HEK293 (cell line): ENCODE measurements around the gene BCAS2.

Source experiments
- CTCF ChIA-PET: fragments of 350-600 bp; formaldehyde crosslinking; extraction: SDS; loops from one replicate; lab custom pipeline; 2021; ENCODE audit warnings: antibody characterized with exemption; lab: Yijun Ruan, JAX
- POLR2A ChIA-PET: fragments of 300-600 bp; formaldehyde crosslinking; extraction: SDS; loops from one replicate; lab custom pipeline; 2020; ENCODE audit warnings: antibody characterized with exemption, inconsistent platforms; lab: Yijun Ruan, JAX
- H3K27ac ChIP-seq: fragments of 200-500 bp; sonication (Bioruptor generic); 2 replicates; pipeline ENCODE4 v1.5.1; 2014; ENCODE audit warnings: low read depth, low read length, control low read depth, inconsistent platforms; ENCODE audit errors: extremely low read depth
- H3K36me3 ChIP-seq, 2 experiments: fragments of 200-500 bp in 1 of 2; sonication (Bioruptor generic) in 1 of 2; 1 replicate in 1 of 2; 2 replicates in 1 of 2; pipeline ENCODE4 v1.5.1; 2014 to 2017; ENCODE audit warnings: inconsistent platforms in 2 of 2, low read length in 2 of 2; ENCODE audit not compliant: control insufficient read depth in 2 of 2, insufficient read depth in 1 of 2
- H3K4me1 ChIP-seq: fragments of 200-500 bp; sonication (Bioruptor generic); 2 replicates; pipeline ENCODE4 v1.5.1; 2014; ENCODE audit warnings: mild to moderate bottlenecking, low read length, inconsistent platforms; ENCODE audit not compliant: control insufficient read depth, insufficient read depth
- H3K4me3 ChIP-seq: 2 replicates; pipeline ENCODE4 v1.5.1; 2011; ENCODE audit warnings: low read depth, mild to moderate bottlenecking, control low read depth, low read length, moderate library complexity
- H3K9me3 ChIP-seq: fragments of 200-500 bp; sonication (Bioruptor generic); 2 replicates; pipeline ENCODE4 v1.5.1; 2014; ENCODE audit warnings: low read depth, low read length, inconsistent platforms; ENCODE audit not compliant: control insufficient read depth, insufficient read depth
- GLIS1 ChIP-seq: fragments of 450-650 bp; formaldehyde crosslinking; IDR thresholded peaks from 2 replicates; pipeline ENCODE4 v1.5.1; 2016; ENCODE audit warnings: missing biosample characterization, missing genetic modification characterization
- KLF1 ChIP-seq: fragments of 450-650 bp; formaldehyde crosslinking; IDR thresholded peaks from 2 replicates; pipeline ENCODE4 v1.5.1; 2016; ENCODE audit warnings: missing biosample characterization, missing genetic modification characterization
- OSR2 ChIP-seq: fragments of 450-650 bp; formaldehyde crosslinking; IDR thresholded peaks from 2 replicates; pipeline ENCODE4 v1.5.1; 2016; ENCODE audit warnings: missing biosample characterization, missing genetic modification characterization
- SP7 ChIP-seq: fragments of 450-650 bp; formaldehyde crosslinking; IDR thresholded peaks from 2 replicates; pipeline ENCODE4 v1.5.1; 2016; ENCODE audit warnings: missing biosample characterization, missing genetic modification characterization
- ZNF133 ChIP-seq: fragments of 450-650 bp; formaldehyde crosslinking; IDR thresholded peaks from 2 replicates; pipeline ENCODE4 v1.5.1; 2016; ENCODE audit warnings: missing biosample characterization, missing genetic modification characterization
- ZNF140 ChIP-seq: fragments of 450-650 bp; formaldehyde crosslinking; IDR thresholded peaks from 2 replicates; pipeline ENCODE4 v1.5.1; 2016; ENCODE audit warnings: missing biosample characterization, missing genetic modification characterization
- ZNF621 ChIP-seq: fragments of 450-650 bp; formaldehyde crosslinking; IDR thresholded peaks from 2 replicates; pipeline ENCODE4 v1.5.1; 2017; ENCODE audit warnings: missing biosample characterization, missing genetic modification characterization
- ZNF626 ChIP-seq: fragments of 450-650 bp; sonication (Bioruptor Pico); formaldehyde crosslinking; IDR thresholded peaks from 2 replicates; pipeline ENCODE4 v1.5.1; 2018; ENCODE audit warnings: missing biosample characterization, missing genetic modification characterization, inconsistent platforms
- ZNF677 ChIP-seq: fragments of 450-650 bp; IDR thresholded peaks from 2 replicates; pipeline ENCODE4 v1.5.0; 2018; ENCODE audit warnings: missing biosample characterization, mild to moderate bottlenecking, missing genetic modification characterization, moderate library complexity
- ZNF785 ChIP-seq: fragments of 450-650 bp; formaldehyde crosslinking; IDR thresholded peaks from 2 replicates; pipeline ENCODE4 v1.5.1; 2016; ENCODE audit warnings: missing biosample characterization, missing genetic modification characterization
- TF ChIP-seq, protein P1 (sequence below): fragments of 450-650 bp; formaldehyde crosslinking; IDR thresholded peaks from 2 replicates; pipeline ENCODE4 v1.5.1; 2017; ENCODE audit warnings: missing biosample characterization, mild to moderate bottlenecking, missing genetic modification characterization, moderate library complexity
- TF ChIP-seq, protein P2 (sequence below): fragments of 450-650 bp; formaldehyde crosslinking; IDR thresholded peaks from 2 replicates; pipeline ENCODE4 v1.5.1; 2016; ENCODE audit warnings: missing biosample characterization, missing genetic modification characterization
- TF ChIP-seq, protein P3 (sequence below): fragments of 450-650 bp; formaldehyde crosslinking; IDR thresholded peaks from 2 replicates; pipeline ENCODE4 v1.5.1; 2016; ENCODE audit warnings: missing biosample characterization, missing genetic modification characterization
- TF ChIP-seq, protein P4 (sequence below): fragments of 450-650 bp; formaldehyde crosslinking; conservative IDR thresholded peaks from 2 replicates; pipeline ENCODE4 v1.5.1; 2016; ENCODE audit warnings: low read depth, missing biosample characterization, missing genetic modification characterization

The BCAS2 gene

DNA sequence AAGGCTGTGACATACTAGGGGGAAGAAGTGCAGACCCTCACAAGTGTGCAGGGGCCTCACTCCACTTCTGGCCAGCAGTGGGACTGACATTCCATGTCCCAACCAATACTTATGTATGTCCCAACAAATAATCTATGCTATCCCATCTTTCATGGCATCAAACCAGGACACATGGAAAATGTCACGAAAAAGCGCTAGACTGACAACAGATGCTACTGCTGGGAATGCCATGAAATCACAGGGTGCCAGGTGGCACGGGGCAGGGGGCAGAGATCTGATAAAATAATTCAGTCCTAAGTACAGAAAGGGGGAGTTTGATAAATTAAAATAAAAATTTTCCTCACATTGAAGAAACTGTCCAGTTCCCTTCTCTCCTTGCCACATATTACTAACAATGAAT lies 27.6 kb upstream of the BCAS2 start (continued):
- TF ChIP-seq, protein P1, sequence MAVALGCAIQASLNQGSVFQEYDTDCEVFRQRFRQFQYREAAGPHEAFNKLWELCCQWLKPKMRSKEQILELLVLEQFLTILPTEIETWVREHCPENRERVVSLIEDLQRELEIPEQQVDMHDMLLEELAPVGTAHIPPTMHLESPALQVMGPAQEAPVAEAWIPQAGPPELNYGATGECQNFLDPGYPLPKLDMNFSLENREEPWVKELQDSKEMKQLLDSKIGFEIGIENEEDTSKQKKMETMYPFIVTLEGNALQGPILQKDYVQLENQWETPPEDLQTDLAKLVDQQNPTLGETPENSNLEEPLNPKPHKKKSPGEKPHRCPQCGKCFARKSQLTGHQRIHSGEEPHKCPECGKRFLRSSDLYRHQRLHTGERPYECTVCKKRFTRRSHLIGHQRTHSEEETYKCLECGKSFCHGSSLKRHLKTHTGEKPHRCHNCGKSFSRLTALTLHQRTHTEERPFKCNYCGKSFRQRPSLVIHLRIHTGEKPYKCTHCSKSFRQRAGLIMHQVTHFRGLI (tag by site-specific recombination): no peak
- TF ChIP-seq ZNF140 (no peak), ZNF133 (tag by site-specific recombination) (no peak)

DNA sequence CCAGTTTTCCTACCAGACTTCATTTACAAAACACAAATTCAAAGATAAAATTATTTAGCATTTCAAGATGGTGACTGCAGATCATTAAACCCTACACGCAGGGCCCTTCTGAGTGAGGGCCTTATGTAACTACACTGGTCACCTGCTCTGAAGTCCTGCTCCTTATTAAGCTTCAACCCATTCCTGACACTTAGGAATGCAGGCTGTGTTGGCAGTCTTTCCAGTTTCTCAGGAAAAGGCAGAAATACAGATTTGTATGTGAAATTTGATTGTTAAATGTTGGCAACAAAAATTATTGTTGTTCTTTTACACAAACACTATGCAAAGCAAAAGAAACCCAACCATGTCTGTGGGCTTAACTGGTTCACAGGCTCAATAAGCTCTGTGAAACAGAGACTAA lies 25.8 kb upstream of the BCAS2 start:
- no peaks in the 10 kb centered on the region for H3K9me3 ChIP-seq
- POLR2A ChIA-PET: no interaction called here

DNA sequence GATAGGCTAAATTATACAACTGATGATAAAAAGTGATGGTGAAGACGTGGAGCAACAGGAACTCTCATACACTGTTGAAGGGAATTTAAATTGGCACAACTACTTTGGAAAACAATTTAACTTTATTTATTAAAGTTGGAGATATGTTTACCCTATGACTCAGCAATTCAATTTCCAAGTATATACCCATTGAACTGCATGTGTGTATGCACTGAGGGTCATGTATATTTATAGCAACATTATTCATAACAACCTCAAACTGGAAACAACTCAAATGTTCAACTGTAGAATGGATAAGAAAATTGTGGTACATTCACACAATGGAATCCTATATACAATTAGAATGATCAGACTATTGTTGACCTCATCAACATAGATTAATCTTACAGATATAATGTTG lies 16.5 kb upstream of the BCAS2 start:
- ChIA-PET POLR2A (no interaction called here), CTCF (interaction anchor here (0.7 kb wide), 1 partner anchor 63 kb away, joined by 4 read pairs; no protein-coding TSS in a partner anchor)
- no peak overlapping the region for H3K27ac ChIP-seq
- H3K4me3 ChIP-seq: no peak overlapping the region
- H3K9me3 ChIP-seq: no peaks in the 10 kb centered on the region
- peaks cover 9 to 58% of the 10 kb centered on the region in 2 experiments for H3K36me3 ChIP-seq
- no peaks in the 10 kb centered on the region for H3K4me1 ChIP-seq
- TF ChIP-seq OSR2: no peak
- TF ChIP-seq ZNF785: no peak
- no peak for TF ChIP-seq SP7 (tag by site-specific recombination)
- TF ChIP-seq, protein P2, sequence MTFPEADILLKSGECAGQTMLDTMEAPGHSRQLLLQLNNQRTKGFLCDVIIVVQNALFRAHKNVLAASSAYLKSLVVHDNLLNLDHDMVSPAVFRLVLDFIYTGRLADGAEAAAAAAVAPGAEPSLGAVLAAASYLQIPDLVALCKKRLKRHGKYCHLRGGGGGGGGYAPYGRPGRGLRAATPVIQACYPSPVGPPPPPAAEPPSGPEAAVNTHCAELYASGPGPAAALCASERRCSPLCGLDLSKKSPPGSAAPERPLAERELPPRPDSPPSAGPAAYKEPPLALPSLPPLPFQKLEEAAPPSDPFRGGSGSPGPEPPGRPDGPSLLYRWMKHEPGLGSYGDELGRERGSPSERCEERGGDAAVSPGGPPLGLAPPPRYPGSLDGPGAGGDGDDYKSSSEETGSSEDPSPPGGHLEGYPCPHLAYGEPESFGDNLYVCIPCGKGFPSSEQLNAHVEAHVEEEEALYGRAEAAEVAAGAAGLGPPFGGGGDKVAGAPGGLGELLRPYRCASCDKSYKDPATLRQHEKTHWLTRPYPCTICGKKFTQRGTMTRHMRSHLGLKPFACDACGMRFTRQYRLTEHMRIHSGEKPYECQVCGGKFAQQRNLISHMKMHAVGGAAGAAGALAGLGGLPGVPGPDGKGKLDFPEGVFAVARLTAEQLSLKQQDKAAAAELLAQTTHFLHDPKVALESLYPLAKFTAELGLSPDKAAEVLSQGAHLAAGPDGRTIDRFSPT (tag by site-specific recombination): no peak
- no peak for TF ChIP-seq KLF1 (tag by site-specific recombination)
- TF ChIP-seq, protein P3, sequence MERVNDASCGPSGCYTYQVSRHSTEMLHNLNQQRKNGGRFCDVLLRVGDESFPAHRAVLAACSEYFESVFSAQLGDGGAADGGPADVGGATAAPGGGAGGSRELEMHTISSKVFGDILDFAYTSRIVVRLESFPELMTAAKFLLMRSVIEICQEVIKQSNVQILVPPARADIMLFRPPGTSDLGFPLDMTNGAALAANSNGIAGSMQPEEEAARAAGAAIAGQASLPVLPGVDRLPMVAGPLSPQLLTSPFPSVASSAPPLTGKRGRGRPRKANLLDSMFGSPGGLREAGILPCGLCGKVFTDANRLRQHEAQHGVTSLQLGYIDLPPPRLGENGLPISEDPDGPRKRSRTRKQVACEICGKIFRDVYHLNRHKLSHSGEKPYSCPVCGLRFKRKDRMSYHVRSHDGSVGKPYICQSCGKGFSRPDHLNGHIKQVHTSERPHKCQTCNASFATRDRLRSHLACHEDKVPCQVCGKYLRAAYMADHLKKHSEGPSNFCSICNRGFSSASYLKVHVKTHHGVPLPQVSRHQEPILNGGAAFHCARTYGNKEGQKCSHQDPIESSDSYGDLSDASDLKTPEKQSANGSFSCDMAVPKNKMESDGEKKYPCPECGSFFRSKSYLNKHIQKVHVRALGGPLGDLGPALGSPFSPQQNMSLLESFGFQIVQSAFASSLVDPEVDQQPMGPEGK (tag by site-specific recombination): no peak
- TF ChIP-seq ZNF677 (tag by site-specific recombination): no peak
- TF ChIP-seq ZNF621: no peak

More for the DNA sequence above, 25.8 kb upstream of the BCAS2 start:
- Histone ChIP-seq H3K27ac (no peak overlapping the region), H3K4me3 (no peak overlapping the region), H3K4me1 (no peaks in the 10 kb centered on the region), H3K36me3 (peaks cover 0 to 41% of the 10 kb centered on the region in 2 experiments)
- CTCF ChIA-PET: no interaction called here
- TF ChIP-seq ZNF626: no peak
- TF ChIP-seq, protein P2 (tag by site-specific recombination): no peak
- TF ChIP-seq, protein P4, sequence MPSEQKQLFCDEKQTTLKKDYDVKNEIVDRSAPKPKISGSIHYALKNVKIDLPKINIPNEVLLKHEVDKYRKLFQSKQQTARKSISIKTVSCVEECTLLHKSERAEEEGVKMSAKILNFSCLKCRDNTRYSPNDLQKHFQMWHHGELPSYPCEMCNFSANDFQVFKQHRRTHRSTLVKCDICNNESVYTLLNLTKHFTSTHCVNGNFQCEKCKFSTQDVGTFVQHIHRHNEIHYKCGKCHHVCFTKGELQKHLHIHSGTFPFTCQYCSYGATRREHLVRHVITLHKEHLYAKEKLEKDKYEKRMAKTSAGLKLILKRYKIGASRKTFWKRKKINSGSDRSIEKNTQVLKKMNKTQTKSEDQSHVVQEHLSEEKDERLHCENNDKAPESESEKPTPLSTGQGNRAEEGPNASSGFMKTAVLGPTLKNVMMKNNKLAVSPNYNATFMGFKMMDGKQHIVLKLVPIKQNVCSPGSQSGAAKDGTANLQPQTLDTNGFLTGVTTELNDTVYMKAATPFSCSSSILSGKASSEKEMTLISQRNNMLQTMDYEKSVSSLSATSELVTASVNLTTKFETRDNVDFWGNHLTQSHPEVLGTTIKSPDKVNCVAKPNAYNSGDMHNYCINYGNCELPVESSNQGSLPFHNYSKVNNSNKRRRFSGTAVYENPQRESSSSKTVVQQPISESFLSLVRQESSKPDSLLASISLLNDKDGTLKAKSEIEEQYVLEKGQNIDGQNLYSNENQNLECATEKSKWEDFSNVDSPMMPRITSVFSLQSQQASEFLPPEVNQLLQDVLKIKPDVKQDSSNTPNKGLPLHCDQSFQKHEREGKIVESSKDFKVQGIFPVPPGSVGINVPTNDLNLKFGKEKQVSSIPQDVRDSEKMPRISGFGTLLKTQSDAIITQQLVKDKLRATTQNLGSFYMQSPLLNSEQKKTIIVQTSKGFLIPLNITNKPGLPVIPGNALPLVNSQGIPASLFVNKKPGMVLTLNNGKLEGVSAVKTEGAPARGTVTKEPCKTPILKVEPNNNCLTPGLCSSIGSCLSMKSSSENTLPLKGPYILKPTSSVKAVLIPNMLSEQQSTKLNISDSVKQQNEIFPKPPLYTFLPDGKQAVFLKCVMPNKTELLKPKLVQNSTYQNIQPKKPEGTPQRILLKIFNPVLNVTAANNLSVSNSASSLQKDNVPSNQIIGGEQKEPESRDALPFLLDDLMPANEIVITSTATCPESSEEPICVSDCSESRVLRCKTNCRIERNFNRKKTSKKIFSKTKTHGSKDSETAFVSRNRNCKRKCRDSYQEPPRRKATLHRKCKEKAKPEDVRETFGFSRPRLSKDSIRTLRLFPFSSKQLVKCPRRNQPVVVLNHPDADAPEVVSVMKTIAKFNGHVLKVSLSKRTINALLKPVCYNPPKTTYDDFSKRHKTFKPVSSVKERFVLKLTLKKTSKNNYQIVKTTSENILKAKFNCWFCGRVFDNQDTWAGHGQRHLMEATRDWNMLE (tag by site-specific recombination): no peak
- no peak for TF ChIP-seq GLIS1
- TF ChIP-seq, protein P1 (tag by site-specific recombination): no peak
